Trophoblast cell (in vitro differentiated cells and primary cell): ENCODE results near the gene POM121L2.

Experiments
- DNase-seq, 2 donors: peaks; one replicate each; pipeline ENCODE4 v3.0.0-alpha.2; 2016
- H2AFZ ChIP-seq: 2 replicates; pipeline ENCODE4 v1.6.1; 2013; ENCODE audit warnings: low read length, moderate library complexity, mild to moderate bottlenecking; ENCODE audit not compliant: insufficient read depth, poor library complexity
- H2AK5ac ChIP-seq: 2 replicates; pipeline ENCODE4 v1.6.1; 2013; ENCODE audit warnings: mild to moderate bottlenecking, low read length
- H2BK120ac ChIP-seq: 2 replicates; pipeline ENCODE4 v1.6.1; 2013; ENCODE audit warnings: low read length, mild to moderate bottlenecking, moderate library complexity; ENCODE audit not compliant: insufficient read depth, poor library complexity
- H2BK12ac ChIP-seq: 2 replicates; pipeline ENCODE4 v1.6.1; 2013; ENCODE audit warnings: mild to moderate bottlenecking, low read length, moderate library complexity
- H2BK5ac ChIP-seq: 2 replicates; pipeline ENCODE4 v1.6.1; 2013; ENCODE audit warnings: low read length, low read depth, moderate library complexity, mild to moderate bottlenecking; ENCODE audit not compliant: poor library complexity
- H3K14ac ChIP-seq: 2 replicates; pipeline ENCODE4 v1.6.1; 2013; ENCODE audit warnings: mild to moderate bottlenecking, low read length
- H3K18ac ChIP-seq: 2 replicates; pipeline ENCODE4 v1.6.1; 2013; ENCODE audit warnings: mild to moderate bottlenecking, low read length
- H3K23ac ChIP-seq: 2 replicates; pipeline ENCODE4 v1.6.1; 2013; ENCODE audit warnings: low read length
- H3K27ac ChIP-seq: 2 replicates; pipeline ENCODE4 v1.5.1; 2013; ENCODE audit warnings: low read depth, mild to moderate bottlenecking, inconsistent platforms, low read length, moderate library complexity
- H3K27me3 ChIP-seq: 2 replicates; pipeline ENCODE4 v1.6.1; 2013; ENCODE audit warnings: inconsistent platforms, mild to moderate bottlenecking, low read length, moderate library complexity; ENCODE audit not compliant: insufficient read depth
- H3K36me3 ChIP-seq, 2 experiments: 1 replicate in 1 of 2; 2 replicates in 1 of 2; pipeline ENCODE4 v1.6.1; 2013; ENCODE audit warnings: low read length in 2 of 2, mild to moderate bottlenecking in 2 of 2, moderate library complexity in 1 of 2; ENCODE audit not compliant: insufficient read depth in 2 of 2, control insufficient read depth in 1 of 2
- H3K4ac ChIP-seq: 2 replicates; pipeline ENCODE4 v1.6.1; 2013; ENCODE audit warnings: low read depth, mild to moderate bottlenecking, low read length, moderate library complexity
- H3K4me1 ChIP-seq, 2 experiments: 1 replicate in 1 of 2; 2 replicates in 1 of 2; pipeline ENCODE4 v1.6.1; 2013; ENCODE audit warnings: low read length in 2 of 2, mild to moderate bottlenecking in 2 of 2, moderate library complexity in 1 of 2; ENCODE audit not compliant: insufficient read depth in 2 of 2, control insufficient read depth in 1 of 2
- H3K4me2 ChIP-seq: 2 replicates; pipeline ENCODE4 v1.6.1; 2013; ENCODE audit warnings: inconsistent platforms, mild to moderate bottlenecking, low read length, moderate library complexity
- H3K4me3 ChIP-seq: 2 replicates; pipeline ENCODE4 v1.5.1; 2013; ENCODE audit warnings: mild to moderate bottlenecking, low read depth, low read length, inconsistent platforms
- H3K79me1 ChIP-seq: one replicate; pipeline ENCODE4 v1.6.1; 2013; ENCODE audit warnings: low read length
- H3K79me2 ChIP-seq: 2 replicates; pipeline ENCODE4 v1.6.1; 2013; ENCODE audit warnings: low read length, mild to moderate bottlenecking; ENCODE audit not compliant: control insufficient read depth, insufficient read depth, poor library complexity
- H3K9ac ChIP-seq: 2 replicates; pipeline ENCODE4 v1.6.1; 2013; ENCODE audit warnings: mild to moderate bottlenecking, low read length
- H3K9me3 ChIP-seq: 2 replicates; pipeline ENCODE4 v1.6.1; 2013; ENCODE audit warnings: low read depth, mild to moderate bottlenecking, control low read depth, inconsistent platforms, low read length; ENCODE audit not compliant: insufficient read depth
- H4K12ac ChIP-seq: 2 replicates; pipeline ENCODE4 v1.6.1; 2013; ENCODE audit warnings: low read depth, mild to moderate bottlenecking, low read length, moderate library complexity
- H4K8ac ChIP-seq: 2 replicates; pipeline ENCODE4 v1.6.1; 2013; ENCODE audit warnings: low read depth, mild to moderate bottlenecking, low read length, moderate library complexity
- H4K91ac ChIP-seq: one replicate; pipeline ENCODE4 v1.6.1; 2013; ENCODE audit warnings: low read depth, mild to moderate bottlenecking, low read length, moderate library complexity
- WGBS: extraction: QIAGEN DNeasy Blood & Tissue Kit; methylation state at CpG from one replicate; pipeline ENCODE4 v1.1.7; 2013; ENCODE audit warnings: missing lambda C conversion rate; ENCODE audit not compliant: insufficient read length, insufficient coverage; ENCODE audit errors: extremely low coverage; 5-methylcytosine and 5-hydroxymethylcytosine counted together

The POM121L2 gene

DNA sequence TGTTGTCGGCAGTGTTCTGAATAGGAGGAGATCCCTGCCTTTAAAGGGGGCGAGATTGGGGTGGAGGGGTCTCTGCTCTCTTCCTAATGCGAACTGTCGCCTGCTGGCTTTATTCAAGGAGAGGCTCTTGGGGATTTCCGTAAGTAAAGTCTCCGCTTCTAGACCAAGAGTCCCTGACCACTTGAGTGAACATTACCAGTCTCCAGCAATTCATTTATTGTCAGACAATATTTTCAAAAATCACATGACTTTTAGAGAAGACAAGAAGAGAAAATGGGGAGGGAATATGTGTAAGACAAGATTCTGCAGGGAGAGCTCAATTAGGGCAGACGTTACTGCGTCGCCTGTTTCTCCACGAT is 21.2 kb downstream of the POM121L2 start:
- H3K14ac ChIP-seq, result no peak overlapping the region
- no peaks in the 10 kb centered on the region for H3K79me2 ChIP-seq
- no peak overlapping the region for H3K9ac ChIP-seq
- H3K4ac ChIP-seq, result no peak overlapping the region
- no peak overlapping the region for H2BK5ac ChIP-seq
- peaks cover 3 to 4% of the 10 kb centered on the region in 2 experiments for H3K4me1 ChIP-seq
- H2AK5ac ChIP-seq, result no peak overlapping the region
- H2AFZ ChIP-seq, result no peak overlapping the region
- no peak overlapping the region for H4K8ac ChIP-seq
- no peaks in the 10 kb centered on the region for H3K36me3 ChIP-seq
- no peak for DNase-seq
- H3K9me3 ChIP-seq, result no peaks in the 10 kb centered on the region
- H2BK12ac ChIP-seq, result no peak overlapping the region
- H4K91ac ChIP-seq, result no peak overlapping the region
- H3K27me3 ChIP-seq, result no peaks in the 10 kb centered on the region
- H3K79me1 ChIP-seq, result no peaks in the 10 kb centered on the region
- no peak overlapping the region for H4K12ac ChIP-seq
- no peak overlapping the region for H3K27ac ChIP-seq
- no peak overlapping the region for H3K23ac ChIP-seq
- no peak overlapping the region for H2BK120ac ChIP-seq
- no peak overlapping the region for H3K4me3 ChIP-seq
- WGBS, result no CpG with 5 or more reads among the region's 10 CpGs
- H3K4me2 ChIP-seq, result peak overlapping the region; percentile 76
- no peak overlapping the region for H3K18ac ChIP-seq

DNA sequence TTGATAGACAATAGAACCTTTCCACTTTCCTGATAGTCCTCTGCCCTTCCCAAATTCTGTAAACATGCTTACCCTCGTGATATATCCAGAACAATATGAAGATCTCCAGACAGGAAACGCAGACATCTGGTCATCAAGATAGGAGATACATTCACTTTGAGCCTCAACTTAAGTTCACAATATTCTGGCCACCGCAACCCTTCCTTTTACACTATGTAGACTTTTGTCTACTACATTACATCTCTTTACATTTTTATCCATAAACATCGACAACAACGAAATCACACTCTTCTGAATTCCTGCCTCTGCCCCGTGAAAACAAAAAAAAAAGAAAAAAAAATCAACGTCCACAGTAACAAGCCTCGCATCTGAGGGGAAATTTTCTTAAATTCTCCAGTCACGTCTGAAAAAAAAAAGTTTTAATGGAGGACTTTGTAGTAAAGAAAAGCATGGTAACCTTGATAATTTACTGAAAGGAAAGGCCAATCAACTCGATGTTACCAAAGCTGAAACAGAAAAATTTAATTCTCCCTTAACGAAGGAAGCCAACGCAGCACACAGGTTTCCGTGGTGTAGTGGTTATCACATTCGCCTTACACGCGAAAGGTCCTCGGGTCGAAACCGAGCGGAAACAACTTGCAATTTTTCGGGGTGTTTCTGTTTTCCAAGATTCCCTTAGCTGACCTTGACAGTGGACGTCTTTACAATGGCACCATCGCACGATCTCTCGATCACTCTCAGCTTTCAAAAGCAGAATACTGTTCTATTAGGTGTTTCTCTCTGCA is 21.8 kb downstream of the POM121L2 start:
- Histone ChIP-seq H2BK120ac (no peak overlapping the region), H3K14ac (no peak overlapping the region), H3K18ac (no peak overlapping the region), H3K9me3 (no peaks in the 10 kb centered on the region), H3K4ac (no peak overlapping the region), H3K4me2 (peak overlapping the region; percentile 76), H3K79me1 (no peaks in the 10 kb centered on the region), H4K91ac (no peak overlapping the region), H2AFZ (no peak overlapping the region), H3K9ac (no peak overlapping the region), H2BK5ac (no peak overlapping the region), H3K4me3 (no peak overlapping the region), H3K36me3 (no peaks in the 10 kb centered on the region), H3K23ac (no peak overlapping the region), H3K27me3 (no peaks in the 10 kb centered on the region), H3K79me2 (no peaks in the 10 kb centered on the region), H2BK12ac (no peak overlapping the region), H3K27ac (no peak overlapping the region), H4K12ac (no peak overlapping the region), H4K8ac (no peak overlapping the region), H2AK5ac (no peak overlapping the region), H3K4me1 (peaks cover 3 to 4% of the 10 kb centered on the region in 2 experiments)
- DNase-seq, result no peak
- 100% methylated on average over 2 of the region's 25 CpGs for WGBS

DNA sequence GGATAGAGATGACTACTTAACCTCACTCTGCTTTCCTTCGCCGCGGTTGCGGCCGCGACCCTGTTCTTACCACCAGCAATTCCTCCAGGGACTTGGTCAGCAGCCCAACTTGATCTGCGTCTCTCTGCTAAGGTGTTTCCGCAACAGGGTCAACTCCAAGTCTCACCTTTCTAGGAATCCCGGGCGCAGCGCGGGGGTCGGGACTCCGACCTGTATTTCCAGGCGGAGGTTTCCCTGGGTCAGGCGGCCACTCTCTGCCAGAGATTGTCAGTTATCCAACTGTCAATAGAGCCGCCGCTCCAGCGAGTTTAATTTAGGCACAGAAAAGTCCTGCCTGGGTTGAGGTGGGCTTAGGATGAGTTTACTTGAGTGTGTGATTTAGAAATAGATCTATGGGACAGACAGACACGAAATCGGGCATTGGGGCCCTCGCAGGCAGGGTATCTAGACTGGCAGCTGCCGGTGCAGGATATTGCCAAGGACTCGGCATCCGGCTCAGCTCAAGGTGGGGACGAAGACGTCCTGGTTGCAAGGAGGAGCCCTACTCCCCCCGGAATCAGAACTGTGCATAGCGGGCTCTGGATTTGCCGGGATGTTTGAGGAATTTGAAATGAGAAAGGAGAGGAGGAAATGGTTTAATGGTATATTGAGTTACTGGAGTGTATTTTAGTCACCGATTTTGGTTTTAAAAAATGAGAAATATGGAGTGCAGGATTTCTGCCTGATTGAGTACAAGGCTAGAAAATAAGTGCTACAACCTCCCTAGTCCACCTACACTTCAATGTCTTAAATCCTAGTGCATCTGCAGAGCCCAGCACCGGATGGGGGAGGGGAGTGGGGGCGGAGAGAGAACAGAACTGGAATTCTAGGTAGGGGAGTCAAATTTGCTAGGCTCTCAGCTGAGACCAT is 23.7 kb downstream of the POM121L2 start:
- Histone ChIP-seq H3K14ac (no peak overlapping the region), H2BK12ac (no peak overlapping the region), H4K91ac (no peak overlapping the region), H3K27ac (no peak overlapping the region), H3K79me2 (no peaks in the 10 kb centered on the region), H3K18ac (no peak overlapping the region), H2AFZ (no peak overlapping the region), H3K23ac (no peak overlapping the region), H3K4me2 (peak overlapping the region; percentile 81), H3K4ac (no peak overlapping the region), H3K9me3 (no peaks in the 10 kb centered on the region), H2BK5ac (no peak overlapping the region), H3K4me3 (peak overlapping the region; percentile 54), H3K79me1 (no peaks in the 10 kb centered on the region), H4K8ac (no peak overlapping the region), H4K12ac (no peak overlapping the region), H2BK120ac (no peak overlapping the region), H3K9ac (no peak overlapping the region), H2AK5ac (no peak overlapping the region), H3K4me1 (peaks cover 3 to 4% of the 10 kb centered on the region in 2 experiments), H3K27me3 (no peaks in the 10 kb centered on the region), H3K36me3 (no peaks in the 10 kb centered on the region)
- no peak for DNase-seq
- WGBS, result 100% methylated on average over 2 of the region's 33 CpGs

DNA sequence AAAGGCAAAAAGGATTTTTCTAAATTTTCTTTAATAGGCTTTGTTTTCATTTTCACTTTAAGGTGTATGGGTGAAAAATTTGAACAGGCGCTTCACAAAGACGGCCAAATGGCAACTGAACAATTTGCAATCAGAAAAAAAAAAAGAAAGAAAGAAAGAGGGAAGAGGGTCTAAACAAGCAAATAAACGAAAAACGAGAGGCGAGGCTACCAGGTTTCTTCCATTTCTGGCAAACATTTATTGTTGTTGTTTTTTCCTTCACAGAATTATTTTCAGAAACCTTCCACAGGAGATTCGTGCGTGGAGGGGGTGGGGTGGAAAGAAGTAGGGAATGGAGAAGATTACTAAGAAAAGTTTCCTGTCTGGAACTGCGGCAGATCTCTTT is 24.3 kb downstream of the POM121L2 start:
- no peaks in the 10 kb centered on the region for H3K27me3 ChIP-seq
- no peaks in the 10 kb centered on the region for H3K9me3 ChIP-seq
- H2BK12ac ChIP-seq, result no peak overlapping the region
- no peak overlapping the region for H2BK5ac ChIP-seq
- no peaks in the 10 kb centered on the region for H3K36me3 ChIP-seq
- H3K18ac ChIP-seq, result no peak overlapping the region
- H3K4me2 ChIP-seq, result peak overlapping the region; percentile 81
- H3K4me1 ChIP-seq, result peaks cover 3 to 4% of the 10 kb centered on the region in 2 experiments
- no peak overlapping the region for H3K14ac ChIP-seq
- H2AK5ac ChIP-seq, result no peak overlapping the region
- WGBS, result no CpG with 5 or more reads among the region's 8 CpGs
- H2AFZ ChIP-seq, result no peak overlapping the region
- H3K79me1 ChIP-seq, result no peaks in the 10 kb centered on the region
- DNase-seq, result no peak
- no peak overlapping the region for H4K12ac ChIP-seq
- H2BK120ac ChIP-seq, result no peak overlapping the region
- no peaks in the 10 kb centered on the region for H3K79me2 ChIP-seq
- no peak overlapping the region for H4K8ac ChIP-seq
- H3K4me3 ChIP-seq, result no peak overlapping the region
- no peak overlapping the region for H3K4ac ChIP-seq
- H4K91ac ChIP-seq, result no peak overlapping the region
- no peak overlapping the region for H3K23ac ChIP-seq
- no peak overlapping the region for H3K9ac ChIP-seq
- no peak overlapping the region for H3K27ac ChIP-seq
